Subcutaneous abdominal adipose tissue (tissue), 5 donors: Measurements from ENCODE around the gene CLDN9.
"Not testable (repeated sequence)": the region's sequence is repeated elsewhere in the genome, so short reads cannot be mapped to it uniquely, and the experiment has no call there.

Experiments
- H3K27ac ChIP-seq: one replicate; pipeline ENCODE4 v1.7.0; 2013; ENCODE audit warnings: low read depth, mild to moderate bottlenecking, inconsistent platforms, low read length, moderate library complexity
- H3K27me3 ChIP-seq, 5 donors: one replicate each; pipeline ENCODE4 v1.7.0; 2013; ENCODE audit warnings: low read length in 5 of 5, inconsistent platforms in 1 of 5; ENCODE audit not compliant: control insufficient read depth in 5 of 5, insufficient read depth in 4 of 5
- H3K36me3 ChIP-seq, 5 donors: one replicate each; pipeline ENCODE4 v1.7.0; 2013; ENCODE audit warnings: low read length in 5 of 5; ENCODE audit not compliant: control insufficient read depth in 5 of 5, insufficient read depth in 5 of 5
- H3K4me1 ChIP-seq, 5 donors: one replicate each; pipeline ENCODE4 v1.7.0; 2013; ENCODE audit warnings: low read length in 5 of 5, mild to moderate bottlenecking in 3 of 5, moderate library complexity in 1 of 5; ENCODE audit not compliant: control insufficient read depth in 5 of 5, insufficient read depth in 5 of 5
- H3K4me3 ChIP-seq, 5 donors: one replicate each; pipeline ENCODE4 v1.7.0; 2013; ENCODE audit warnings: low read length in 5 of 5, low read depth in 1 of 5
- H3K9ac ChIP-seq, 5 donors: one replicate each; pipeline ENCODE4 v1.7.0; 2013; ENCODE audit warnings: low read length in 5 of 5, mild to moderate bottlenecking in 4 of 5, moderate library complexity in 3 of 5
- H3K9me3 ChIP-seq, 5 donors: one replicate each; pipeline ENCODE4 v1.7.0; 2013; ENCODE audit warnings: low read length in 5 of 5; ENCODE audit not compliant: control insufficient read depth in 5 of 5
- donor health status: healthy.
- donor health status: healthy.
- donor health status: healthy.
- donor health status: healthy.
- donor health status: healthy.

The CLDN9 gene

DNA sequence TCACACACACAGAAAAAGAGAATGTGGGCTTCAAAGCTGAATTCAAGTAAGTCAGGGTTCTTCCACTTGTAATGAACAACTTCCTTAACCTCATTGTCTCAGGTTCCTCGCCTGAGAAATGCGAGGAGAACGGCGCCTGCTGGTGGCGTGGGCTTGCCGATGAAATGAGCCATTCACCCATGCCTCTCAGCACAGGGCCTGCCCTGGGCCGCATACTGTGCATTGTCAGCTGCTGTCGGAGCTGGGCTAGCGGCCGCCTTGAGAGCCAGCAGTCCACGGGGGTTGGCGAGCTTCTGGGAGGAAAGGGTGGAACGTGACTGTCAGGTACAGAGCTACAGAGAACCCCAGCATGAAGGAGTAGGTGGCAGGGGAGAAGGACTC is 40.6 kb downstream of the CLDN9 start:
- H3K9me3 ChIP-seq, H3K27ac ChIP-seq, H3K4me3 ChIP-seq, H3K9ac ChIP-seq: not testable (repeated sequence)
- Histone ChIP-seq H3K27me3 (peaks cover 15 to 24% (median 22%) of the 10 kb centered on the region in 5 donors), H3K4me1 (peaks cover 0 to 14% (median 5%) of the 10 kb centered on the region in 5 donors), H3K36me3 (peaks cover 0 to 11% (median 3%) of the 10 kb centered on the region in 5 donors)

GRCh38 chr16:3054965-3055733 is 42.4 kb downstream of the CLDN9 start:
- H3K9me3 ChIP-seq: no peaks in the 10 kb centered on the region
- peaks cover 0 to 11% (median 3%) of the 10 kb centered on the region in 5 donors for H3K36me3 ChIP-seq
- peaks cover 0 to 29% (median 20%) of the 10 kb centered on the region in 5 donors for H3K4me1 ChIP-seq
- no peak overlapping the region for H3K4me3 ChIP-seq
- peaks cover 0 to 10% (median 8%) of the 10 kb centered on the region in 5 donors for H3K27me3 ChIP-seq
- no peak overlapping the region for H3K27ac ChIP-seq
- H3K9ac ChIP-seq: no peak overlapping the region

- H3K9ac ChIP-seq, H3K9me3 ChIP-seq, H3K27ac ChIP-seq, H3K27me3 ChIP-seq, H3K4me3 ChIP-seq: not testable (repeated sequence)
- H3K4me1 ChIP-seq: peaks cover 0 to 32% (median 21%) of the 10 kb centered on the region in 5 donors
- peaks cover 0 to 11% (median 3%) of the 10 kb centered on the region in 5 donors for H3K36me3 ChIP-seq
Measured at GRCh38 chr16:3055734-3056115, 43.0 kb downstream of the CLDN9 start.

DNA sequence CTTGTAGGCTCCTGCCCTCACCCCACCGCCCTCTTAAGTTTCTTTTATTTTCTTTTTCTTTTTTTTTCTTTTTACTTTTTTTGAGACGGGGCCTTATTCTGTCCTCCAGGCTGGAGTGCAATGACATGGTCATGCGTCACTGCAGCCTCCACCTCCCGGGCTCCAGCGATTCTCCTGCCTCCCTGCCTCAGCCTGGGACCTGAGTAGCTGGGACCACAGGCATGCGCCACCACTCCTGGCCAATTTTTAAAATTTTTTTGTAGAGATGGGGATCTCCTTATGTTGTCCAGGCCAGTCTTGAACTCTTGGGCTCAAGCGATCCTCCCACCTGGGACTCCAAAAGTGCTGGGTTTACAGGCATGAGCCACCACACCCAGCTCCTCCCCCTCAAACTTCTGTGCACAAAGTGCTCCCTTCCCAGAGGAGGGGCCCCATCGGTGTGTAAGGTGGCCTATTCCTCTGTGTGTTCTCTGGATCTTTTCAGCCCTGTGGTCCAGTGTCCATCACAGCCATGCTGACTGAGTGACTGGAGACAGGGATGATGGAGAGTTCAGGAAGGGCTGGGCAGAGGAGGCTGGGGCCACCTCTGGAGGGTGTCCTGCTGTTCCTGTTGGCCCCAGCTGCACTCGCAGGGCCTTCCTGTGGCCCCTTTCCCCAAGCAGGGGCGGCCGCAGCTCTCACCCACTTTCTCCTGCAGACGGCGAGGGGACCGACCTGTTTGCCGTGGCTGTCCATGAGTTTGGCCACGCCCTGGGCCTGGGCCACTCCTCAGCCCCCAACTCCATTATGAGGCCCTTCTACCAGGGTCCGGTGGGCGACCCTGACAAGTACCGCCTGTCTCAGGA is 43.8 kb downstream of the CLDN9 start:
- no peak overlapping the region for H3K27ac ChIP-seq

GRCh38 chr16:3057181-3058138 is 44.7 kb downstream of the CLDN9 start:
- Histone ChIP-seq H3K9ac (no peak overlapping the region), H3K4me3 (peak overlapping the region in 2 of 5 donors; percentile 74 to 80), H3K27ac (no peak overlapping the region), H3K27me3 (no peaks in the 10 kb centered on the region), H3K9me3 (no peaks in the 10 kb centered on the region), H3K36me3 (peaks cover 0 to 11% (median 3%) of the 10 kb centered on the region in 5 donors), H3K4me1 (peaks cover 0 to 32% (median 21%) of the 10 kb centered on the region in 5 donors)

More for the DNA sequence above, 43.8 kb downstream of the CLDN9 start:
- H3K36me3 ChIP-seq: peaks cover 0 to 11% (median 3%) of the 10 kb centered on the region in 5 donors
- H3K9ac ChIP-seq: no peak overlapping the region
- H3K4me1 ChIP-seq: peaks cover 0 to 32% (median 21%) of the 10 kb centered on the region in 5 donors
- no peaks in the 10 kb centered on the region for H3K9me3 ChIP-seq
- no peak overlapping the region for H3K4me3 ChIP-seq
- peaks cover 0 to under 1% (median 0%) of the 10 kb centered on the region in 5 donors for H3K27me3 ChIP-seq

GRCh38 chr16:3058139-3059030 is 45.7 kb downstream of the CLDN9 start:
- Histone ChIP-seq H3K9me3 (no peaks in the 10 kb centered on the region), H3K27ac (peak overlapping the region; percentile 86), H3K36me3 (peaks cover 0 to 11% (median 3%) of the 10 kb centered on the region in 5 donors), H3K9ac (peak overlapping the region in 4 of 5 donors; percentile 66 to 89 (median 78)), H3K27me3 (no peaks in the 10 kb centered on the region), H3K4me3 (peak overlapping the region in 4 of 5 donors; percentile 61 to 80 (median 76)), H3K4me1 (peaks cover 0 to 32% (median 21%) of the 10 kb centered on the region in 5 donors)

DNA sequence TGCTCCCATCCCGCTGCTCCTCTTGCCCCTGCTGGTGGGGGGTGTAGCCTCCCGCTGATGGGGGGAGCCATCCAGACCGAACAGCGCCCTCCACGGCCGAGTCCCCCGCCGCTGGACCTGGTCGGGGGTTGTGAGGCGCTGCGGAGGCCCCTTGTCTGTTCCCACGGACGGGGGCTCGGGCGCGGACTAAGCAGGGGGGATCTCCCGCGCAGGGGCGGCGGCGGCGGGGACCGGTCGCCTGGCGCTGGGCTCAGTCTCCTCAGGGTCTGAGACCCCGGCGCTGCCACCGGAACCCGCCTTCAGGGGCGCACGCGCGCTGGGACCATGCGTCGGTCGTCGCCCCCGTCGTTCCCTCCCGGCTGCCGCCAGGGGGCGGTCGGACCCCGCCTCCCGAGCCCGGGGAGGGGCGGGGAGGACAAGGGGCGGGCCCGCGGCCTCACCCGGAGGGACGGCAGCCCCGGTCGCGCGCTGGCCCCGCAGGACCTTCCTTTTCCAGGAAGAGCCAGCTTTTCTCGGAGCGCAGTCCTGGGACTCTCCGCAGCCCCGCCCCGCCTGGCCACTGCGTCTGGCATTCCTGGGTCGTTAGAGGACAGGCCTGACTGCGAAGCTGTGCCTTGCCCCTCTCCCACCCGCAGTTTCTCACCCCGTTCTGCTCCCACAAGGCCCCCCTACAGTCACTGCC is 46.5 kb downstream of the CLDN9 start:
- Histone ChIP-seq H3K36me3 (peaks cover 0 to 6% (median under 1%) of the 10 kb centered on the region in 5 donors), H3K4me1 (peaks cover 0 to 32% (median 21%) of the 10 kb centered on the region in 5 donors), H3K9ac (peak overlapping the region; percentile 48 to 89 (median 74)), H3K9me3 (no peaks in the 10 kb centered on the region), H3K27ac (peak overlapping the region; percentile 86), H3K4me3 (peak overlapping the region in 4 of 5 donors; percentile 63 to 80 (median 76)), H3K27me3 (no peaks in the 10 kb centered on the region)

DNA sequence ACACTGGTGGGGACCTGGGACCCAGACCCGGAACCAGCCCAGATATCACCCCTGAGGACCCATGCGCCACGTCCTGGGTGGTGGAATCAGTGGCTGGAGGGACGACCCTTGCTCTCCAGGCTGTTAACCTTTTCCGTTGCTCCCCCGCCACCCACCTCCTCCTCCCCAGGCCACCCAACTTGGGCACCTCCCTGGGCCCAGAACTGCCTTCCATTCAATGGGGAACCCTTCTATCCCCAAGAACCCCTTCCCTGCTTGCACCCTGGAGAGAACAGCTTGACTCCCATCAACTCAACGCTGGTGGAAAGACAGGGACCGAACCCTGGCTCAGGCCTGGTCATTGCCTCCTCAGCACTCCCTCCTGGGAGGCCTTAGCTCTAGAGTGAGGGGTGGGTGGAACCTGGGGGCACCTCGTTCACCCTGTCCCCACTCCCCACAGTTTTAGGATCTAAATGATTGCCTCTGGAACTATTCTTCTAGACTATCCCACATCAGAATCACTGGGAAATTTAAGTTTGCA is 47.1 kb downstream of the CLDN9 start:
- Histone ChIP-seq H3K9ac (peak overlapping the region; percentile 42 to 79 (median 48)), H3K36me3 (peaks cover 0 to 1% (median 0%) of the 10 kb centered on the region in 5 donors), H3K27me3 (no peaks in the 10 kb centered on the region), H3K4me3 (peak overlapping the region; percentile 22 to 80 (median 63)), H3K9me3 (no peaks in the 10 kb centered on the region), H3K27ac (peak overlapping the region; percentile 86), H3K4me1 (peaks cover 0 to 34% (median 23%) of the 10 kb centered on the region in 5 donors)
